ENCODE measurements around the gene FGR.

DNA sequence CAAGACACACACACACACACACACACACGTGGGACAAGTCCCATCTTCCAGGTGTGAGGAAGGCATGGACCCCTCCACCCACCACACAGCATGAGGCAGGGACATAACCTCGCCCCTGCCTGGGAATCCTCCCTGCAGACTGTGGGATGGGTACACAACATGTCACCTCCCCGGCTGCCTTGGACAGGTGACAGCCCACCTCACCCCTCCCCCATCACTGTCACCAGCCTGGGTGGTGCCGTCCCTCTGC lies 71.7 kb downstream of the FGR start:
- TF ChIP-seq CTCF (IDR thresholded peaks at IDR 0.05; ENCODE audit: insufficient read depth, low read length, poor library complexity, severe bottlenecking) (no peak), EZH2phosphoT487 (conservative IDR thresholded peaks at IDR 0.05; ENCODE audit: low read length) (no peak)

Measured in SU-DHL-6 (cell line).